B cell (primary cell): ENCODE results near the gene EIF2A. TPM values are rescaled to one million over a fixed set of nuclear protein-coding genes. Genes with fewer than 3 reads are reported as not detected.

Experiments used
- ATAC-seq: fragments of 200-7000 bp; cut with Tn5 transposase; one replicate; pipeline ENCODE4 v1.10.0; 2021; ENCODE audit warnings: low read depth, mild to moderate bottlenecking, moderate number of reproducible peaks, moderate library complexity
- CTCF ChIA-PET: fragments of 350-600 bp; sonication (Branson Sonifier 250); formaldehyde crosslinking; loops from one replicate; lab custom pipeline; 2021; ENCODE audit warnings: antibody characterized with exemption, inconsistent platforms; lab: Charles Lee
- POLR2A ChIA-PET: fragments of 350-600 bp; sonication (Branson Sonifier 250); formaldehyde crosslinking; loops from one replicate; lab custom pipeline; 2021; ENCODE audit warnings: antibody characterized with exemption; lab: Charles Lee
- DNase-seq: peaks from one replicate; pipeline ENCODE4 v3.0.0; 2013
- H2AFZ ChIP-seq: 2 replicates; pipeline ENCODE4 v1.6.1; 2012; ENCODE audit warnings: mild to moderate bottlenecking, low read depth, low read length; ENCODE audit not compliant: insufficient read depth, poor library complexity, severe bottlenecking
- H3K27ac ChIP-seq, 2 donors: 1 replicate in 1 of 2; 2 replicates in 1 of 2; pipeline ENCODE4 v1.5.1; 2012 to 2013; ENCODE audit warnings: low read length in 2 of 2, mild to moderate bottlenecking in 2 of 2, moderate library complexity in 1 of 2
- H3K27me3 ChIP-seq, 4 experiments: fragments of 200-600 bp in 1 of 4; sonication (generic) in 1 of 4; replicated peaks in 1 of 4; 1 replicate in 2 of 4; 2 replicates in 2 of 4; pipeline versions ENCODE4 v1.6.1 to v1.7.0; 2013 to 2016; ENCODE audit warnings: low read length in 3 of 4, mild to moderate bottlenecking in 2 of 4, mixed read lengths in 1 of 4, moderate library complexity in 1 of 4; ENCODE audit not compliant: insufficient read depth in 4 of 4, control insufficient read depth in 3 of 4; ENCODE audit errors: control extremely low read depth in 1 of 4
- H3K36me3 ChIP-seq, 2 experiments: replicated peaks in 1 of 2; 1 replicate in 1 of 2; 2 replicates in 1 of 2; pipeline versions ENCODE4 v1.6.1 to v1.7.1; 2013; ENCODE audit warnings: low read length in 1 of 2; ENCODE audit not compliant: insufficient read depth in 2 of 2, control insufficient read depth in 1 of 2; ENCODE audit errors: control extremely low read depth in 1 of 2, extremely low read depth in 1 of 2
- H3K4me1 ChIP-seq, 2 donors: fragments of 200-600 bp in 1 of 2; sonication (generic) in 1 of 2; 1 replicate in 1 of 2; 2 replicates in 1 of 2; pipeline versions ENCODE4 v1.5.1 to v1.6.1; 2013 to 2017; ENCODE audit warnings: low read length in 2 of 2; ENCODE audit not compliant: control insufficient read depth in 2 of 2, insufficient read depth in 2 of 2
- H3K4me2 ChIP-seq: replicated peaks from 2 replicates; pipeline ENCODE3; 2012; ENCODE audit warnings: mild to moderate bottlenecking, low read depth, low read length; ENCODE audit not compliant: poor library complexity, severe bottlenecking
- H3K4me3 ChIP-seq, 5 experiments: fragments of 200-600 bp in 1 of 5; sonication (generic) in 1 of 5; 1 replicate in 3 of 5; 2 replicates in 2 of 5; pipeline versions ENCODE4 v1.5.1 to v1.7.0; 2011 to 2016; ENCODE audit warnings: low read length in 4 of 5, mild to moderate bottlenecking in 4 of 5, low read depth in 2 of 5, control low read depth in 1 of 5, moderate library complexity in 1 of 5; ENCODE audit not compliant: insufficient read depth in 1 of 5; ENCODE audit errors: control extremely low read depth in 1 of 5, extremely low read depth in 1 of 5
- H3K79me2 ChIP-seq: fragments of 200-600 bp; sonication (generic); one replicate; pipeline ENCODE4 v1.6.0; 2016; ENCODE audit warnings: low read length; ENCODE audit not compliant: control insufficient read depth, insufficient read depth
- H3K9ac ChIP-seq: fragments of 200-600 bp; sonication (generic); 2 replicates; pipeline ENCODE4 v1.6.1; 2017; ENCODE audit warnings: mild to moderate bottlenecking, low read length, moderate library complexity
- H3K9me3 ChIP-seq, 3 donors: one replicate each; pipeline versions ENCODE4 v1.6.1 to v1.7.1; 2013; ENCODE audit warnings: low read length in 2 of 3; ENCODE audit not compliant: control insufficient read depth in 2 of 3, insufficient read depth in 1 of 3; ENCODE audit errors: control extremely low read depth in 1 of 3
- H4K20me1 ChIP-seq: 2 replicates; pipeline ENCODE4 v1.6.0; 2012; ENCODE audit warnings: mild to moderate bottlenecking, low read length; ENCODE audit not compliant: insufficient read depth, control insufficient read depth, poor library complexity, severe bottlenecking
- H3K27ac Mint-ChIP-seq: one replicate; pipeline ENCODE4 v1.8.0; 2021; ENCODE audit warnings: mixed read lengths
- H3K27me3 Mint-ChIP-seq: one replicate; pipeline ENCODE4 v1.8.0; 2021; ENCODE audit warnings: mixed read lengths
- H3K4me1 Mint-ChIP-seq: one replicate; pipeline ENCODE4 v1.8.0; 2021; ENCODE audit warnings: mixed read lengths
- H3K4me3 Mint-ChIP-seq: one replicate; pipeline ENCODE4 v1.8.0; 2021; ENCODE audit warnings: mixed read lengths
- H3K9me3 Mint-ChIP-seq: one replicate; pipeline ENCODE4 v1.8.0; 2022; ENCODE audit warnings: mixed read lengths; ENCODE audit not compliant: insufficient read depth
- CTCF ChIP-seq: fragments of 200-600 bp; IDR thresholded peaks from one replicate; pipeline ENCODE4 v1.8.0; 2022; ENCODE audit warnings: antibody characterized with exemption, mild to moderate bottlenecking
- EZH2 ChIP-seq: IDR thresholded peaks from 2 replicates; pipeline ENCODE4 v1.6.1; 2012; ENCODE audit warnings: borderline replicate concordance, low read depth, mild to moderate bottlenecking, moderate library complexity, low read length; ENCODE audit not compliant: insufficient read depth, poor library complexity, severe bottlenecking
- WGBS: methylation state at CpG from one replicate; pipeline ENCODE4 v1.1.5; 2013; ENCODE audit warnings: missing lambda C conversion rate; ENCODE audit not compliant: insufficient coverage; 5-methylcytosine and 5-hydroxymethylcytosine counted together
- intact Hi-C: fragments of 100-400 bp; cut with micrococcal nuclease; formaldehyde crosslinking; loops from one replicate; pipeline ENCODE4 v1.10.0; 2022
- polyA plus RNA-seq: library from polyadenylated mRNA; depleted of rRNA; stranded (reverse); fragments of >200 nt; gene quantifications from 2 replicates; pipeline ENCODE4 v1.2.3, GENCODE V29; 2012
- total RNA-seq, 2 donors: library from RNA; stranded (reverse); fragments of 120-200 nt in 1 of 2; gene quantifications; 1 replicate in 1 of 2; 2 replicates in 1 of 2; pipeline versions ENCODE4 v1.2.3 to v1.2.4, GENCODE V29; 2013 to 2022

EIF2A gene
- total and polyA plus RNA-seq, 2 donors (not counting 1 experiment from before 2014, with no cell fraction given), result 63.4 to 78.8 TPM

DNA sequence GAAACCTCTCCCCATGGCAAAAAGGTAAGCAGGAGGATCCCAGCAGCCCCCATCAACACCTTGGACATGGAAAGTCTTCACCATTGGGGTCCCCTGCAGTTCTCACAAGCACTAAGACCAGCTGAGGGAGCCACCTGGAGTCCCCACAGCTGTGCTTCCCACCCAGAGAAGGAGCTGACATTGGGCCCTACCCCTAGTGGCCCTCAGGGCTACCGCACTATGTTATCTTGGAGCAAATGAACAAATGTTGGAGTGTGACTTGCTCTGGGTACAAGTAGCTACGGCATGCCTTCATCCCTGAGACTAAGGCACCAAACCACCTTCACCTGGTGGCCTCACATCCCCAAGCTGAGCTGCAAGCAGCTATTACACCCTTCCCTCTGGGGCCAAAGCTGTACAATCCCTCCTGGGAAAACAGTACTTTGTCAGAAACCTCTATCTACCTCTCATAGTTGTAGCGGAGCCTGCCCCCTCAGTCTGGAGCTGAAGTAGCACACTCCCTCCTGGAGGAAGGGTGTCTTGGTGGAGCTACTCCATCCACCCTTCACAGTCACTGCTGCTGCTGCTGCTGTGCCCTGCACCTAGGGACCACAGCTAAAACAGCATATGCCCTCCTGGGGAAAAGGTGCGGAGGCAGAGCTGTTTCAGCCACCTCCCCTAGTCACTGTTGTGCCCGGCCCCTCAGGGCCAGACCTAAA lies 43.0 kb upstream of the EIF2A start:
- Histone ChIP-seq H3K9me3 (peaks cover 1 to 12% (median 8%) of the 10 kb centered on the region in 3 donors), H3K4me1 (no peaks in the 10 kb centered on the region), H3K9ac (no peak overlapping the region), H3K4me3 (no peak overlapping the region), H4K20me1 (no peaks in the 10 kb centered on the region), H3K79me2 (no peaks in the 10 kb centered on the region), H3K27ac (no peak overlapping the region), H3K27me3 (peaks cover 0 to 5% (median 1%) of the 10 kb centered on the region in 4 experiments), H3K36me3 (no peaks in the 10 kb centered on the region), H3K4me2 (no peak overlapping the region), H2AFZ (no peak overlapping the region)
- Mint-ChIP-seq H3K27me3 (peaks cover 32% of the 10 kb centered on the region), H3K9me3 (peaks cover 7% of the 10 kb centered on the region), H3K4me3 (no peak overlapping the region), H3K4me1 (no peaks in the 10 kb centered on the region), H3K27ac (no peak overlapping the region)
- DNase-seq (no peak), ATAC-seq (no peak)
- WGBS, result 88% methylated on average over 3 of the region's 5 CpGs
- ChIA-PET POLR2A (no interaction called here), CTCF (interaction anchor here (0.9 to 2.0 kb wide), 3 partner anchors 8 to 695 kb away, joined by 3 to 9 read pairs (median 5); no protein-coding TSS in a partner anchor)
- intact Hi-C loops, result no loop called here
- TF ChIP-seq CTCF (no peak), EZH2 (no peak)

DNA sequence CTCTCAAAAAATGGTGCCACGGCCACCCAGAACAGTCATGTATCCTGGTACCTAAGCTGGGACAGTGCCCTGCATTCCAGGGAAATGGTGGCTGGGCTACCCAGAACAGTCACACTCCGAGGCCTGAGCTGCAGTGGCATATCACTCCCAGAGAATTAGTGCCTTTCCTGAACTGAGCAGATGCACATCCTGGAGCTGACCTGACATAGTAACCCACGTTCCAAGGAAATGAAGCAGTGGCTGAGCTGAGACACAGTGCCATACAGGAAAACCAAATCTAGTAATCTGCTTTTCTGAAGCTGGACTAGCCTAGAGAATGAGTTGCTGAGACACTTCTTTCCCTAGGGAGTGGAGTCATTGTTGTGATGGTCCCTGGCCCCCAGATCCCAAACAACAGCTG lies 42.1 kb upstream of the EIF2A start:
- Histone ChIP-seq H2AFZ (no peak overlapping the region), H3K79me2 (no peaks in the 10 kb centered on the region), H3K27me3 (peaks cover 0 to 5% (median 1%) of the 10 kb centered on the region in 4 experiments), H4K20me1 (no peaks in the 10 kb centered on the region), H3K27ac (no peak overlapping the region), H3K4me2 (no peak overlapping the region), H3K9me3 (peaks cover 1 to 12% (median 8%) of the 10 kb centered on the region in 3 donors), H3K4me1 (no peaks in the 10 kb centered on the region), H3K4me3 (no peak overlapping the region), H3K36me3 (no peaks in the 10 kb centered on the region), H3K9ac (no peak overlapping the region)
- H3K27me3 Mint-ChIP-seq, result peaks cover 35% of the 10 kb centered on the region
- H3K4me3 Mint-ChIP-seq, result no peak overlapping the region
- ATAC-seq, result no peak
- no peak for DNase-seq
- TF ChIP-seq EZH2, result no peak
- TF ChIP-seq CTCF, result no peak
- 93% methylated on average over 3 of the region's 3 CpGs for WGBS
- H3K4me1 Mint-ChIP-seq, result no peaks in the 10 kb centered on the region
- intact Hi-C loops, result no loop called here
- CTCF ChIA-PET, result interaction anchor here (2.0 kb wide), 1 partner anchor 9 kb away, joined by 9 read pairs; no protein-coding TSS in a partner anchor
- POLR2A ChIA-PET, result no interaction called here
- H3K27ac Mint-ChIP-seq, result no peak overlapping the region
- H3K9me3 Mint-ChIP-seq, result peaks cover 7% of the 10 kb centered on the region
